ENCODE data around the gene UNC45A.

Gene UNC45A

GRCh38 chr15:90933301-90933700, 1.8 kb upstream of the UNC45A start:
- Mint-ChIP-seq H3K36me3 (ENCODE audit: low read depth) (peaks cover 20% of the 10 kb centered on the region), H3K27me3 (no peaks in the 10 kb centered on the region), H3K4me1 (ENCODE audit: low read depth) (peaks cover 64% of the 10 kb centered on the region), H3K4me3 (no peak overlapping the region), H3K9me3 (no peaks in the 10 kb centered on the region), H3K27ac (peak overlapping the region; percentile 97)
- intact Hi-C loops (cut with micrococcal nuclease): loop anchor here (10.0 kb wide), 1 partner anchor 48 kb away; the partner anchor contains the start of gene FES

GRCh38 chr15:90934256-90934948, 683 bp upstream of the UNC45A start:
- Mint-ChIP-seq H3K4me1 (ENCODE audit: low read depth) (peaks cover 57% of the 10 kb centered on the region), H3K36me3 (ENCODE audit: low read depth) (peaks cover 31% of the 10 kb centered on the region), H3K27me3 (no peaks in the 10 kb centered on the region), H3K4me3 (peak overlapping the region; percentile 94), H3K27ac (peak overlapping the region; percentile 90), H3K9me3 (no peaks in the 10 kb centered on the region)
- intact Hi-C loops (cut with micrococcal nuclease): loop anchor here (2.0 to 10.0 kb wide), 2 partner anchors 32 to 50 kb away; partner anchors contain the start of genes FES and MAN2A2

- H3K36me3 Mint-ChIP-seq (ENCODE audit: low read depth): peaks cover 55% of the 10 kb centered on the region
- peaks cover 36% of the 10 kb centered on the region for H3K4me1 Mint-ChIP-seq (ENCODE audit: low read depth)
- no peaks in the 10 kb centered on the region for H3K9me3 Mint-ChIP-seq
- no peak overlapping the region for H3K27ac Mint-ChIP-seq
- H3K27me3 Mint-ChIP-seq: no peaks in the 10 kb centered on the region
- H3K4me3 Mint-ChIP-seq: no peak overlapping the region
- intact Hi-C loops (cut with micrococcal nuclease): loop anchor here (10.0 kb wide), 1 partner anchor 52 kb away; the partner anchor contains the start of gene FES
These were observed 1.7 kb downstream of the UNC45A start for GRCh38 chr15:90936823-90937222.

GRCh38 chr15:90938261-90938660, 3.2 kb downstream of the UNC45A start:
- intact Hi-C loops (cut with micrococcal nuclease): loop anchor here (10.0 kb wide), 1 partner anchor 53 kb away; the partner anchor contains the start of gene FES
- no peaks in the 10 kb centered on the region for H3K27me3 Mint-ChIP-seq

GRCh38 chr15:90939756-90940155, 4.7 kb downstream of the UNC45A start:
- intact Hi-C loops (cut with micrococcal nuclease): loop anchor here (10.0 kb wide), 1 partner anchor 55 kb away; the partner anchor contains the start of gene FES
- Mint-ChIP-seq H3K4me1 (ENCODE audit: low read depth) (peaks cover 20% of the 10 kb centered on the region), H3K27ac (no peak overlapping the region), H3K9me3 (no peaks in the 10 kb centered on the region), H3K27me3 (no peaks in the 10 kb centered on the region), H3K4me3 (no peak overlapping the region), H3K36me3 (ENCODE audit: low read depth) (peaks cover 84% of the 10 kb centered on the region)

More at GRCh38 chr15:90938261-90938660, 3.2 kb downstream of the UNC45A start:
- H3K9me3 Mint-ChIP-seq: no peaks in the 10 kb centered on the region
- peaks cover 29% of the 10 kb centered on the region for H3K4me1 Mint-ChIP-seq (ENCODE audit: low read depth)
- no peak overlapping the region for H3K4me3 Mint-ChIP-seq
- no peak overlapping the region for H3K27ac Mint-ChIP-seq
- peaks cover 69% of the 10 kb centered on the region for H3K36me3 Mint-ChIP-seq (ENCODE audit: low read depth)

GRCh38 chr15:90941038-90941437, 6.0 kb downstream of the UNC45A start:
- intact Hi-C loops (cut with micrococcal nuclease): no loop called here
- Mint-ChIP-seq H3K27ac (no peak overlapping the region), H3K9me3 (no peaks in the 10 kb centered on the region), H3K4me3 (no peak overlapping the region), H3K27me3 (no peaks in the 10 kb centered on the region), H3K4me1 (ENCODE audit: low read depth) (peaks cover 12% of the 10 kb centered on the region), H3K36me3 (ENCODE audit: low read depth) (peaks cover 87% of the 10 kb centered on the region)

GRCh38 chr15:90942354-90943120, 7.5 kb downstream of the UNC45A start:
- peaks cover 6% of the 10 kb centered on the region for H3K4me1 Mint-ChIP-seq (ENCODE audit: low read depth)
- no peak overlapping the region for H3K27ac Mint-ChIP-seq
- H3K9me3 Mint-ChIP-seq: no peaks in the 10 kb centered on the region
- H3K36me3 Mint-ChIP-seq (ENCODE audit: low read depth): peaks cover 96% of the 10 kb centered on the region
- no peak overlapping the region for H3K4me3 Mint-ChIP-seq
- intact Hi-C loops (cut with micrococcal nuclease): no loop called here
- no peaks in the 10 kb centered on the region for H3K27me3 Mint-ChIP-seq

GRCh38 chr15:90945091-90945490, 10.0 kb downstream of the UNC45A start:
- Mint-ChIP-seq H3K4me1 (ENCODE audit: low read depth) (peaks cover 29% of the 10 kb centered on the region), H3K27me3 (no peaks in the 10 kb centered on the region), H3K36me3 (ENCODE audit: low read depth) (peaks cover 100% of the 10 kb centered on the region), H3K4me3 (no peak overlapping the region), H3K27ac (no peak overlapping the region), H3K9me3 (no peaks in the 10 kb centered on the region)
- intact Hi-C loops (cut with micrococcal nuclease): no loop called here

GRCh38 chr15:90946538-90946937, 11.5 kb downstream of the UNC45A start:
- H3K36me3 Mint-ChIP-seq (ENCODE audit: low read depth): peaks cover 99% of the 10 kb centered on the region
- H3K4me3 Mint-ChIP-seq: no peak overlapping the region

GRCh38 chr15:90946941-90947576, 12.0 kb downstream of the UNC45A start:
- Mint-ChIP-seq H3K27me3 (no peaks in the 10 kb centered on the region), H3K36me3 (ENCODE audit: low read depth) (peaks cover 99% of the 10 kb centered on the region), H3K9me3 (no peaks in the 10 kb centered on the region), H3K4me1 (ENCODE audit: low read depth) (peaks cover 29% of the 10 kb centered on the region), H3K27ac (no peak overlapping the region), H3K4me3 (no peak overlapping the region)
- intact Hi-C loops (cut with micrococcal nuclease): no loop called here

More at GRCh38 chr15:90946538-90946937, 11.5 kb downstream of the UNC45A start:
- Mint-ChIP-seq H3K9me3 (no peaks in the 10 kb centered on the region), H3K27me3 (no peaks in the 10 kb centered on the region), H3K27ac (no peak overlapping the region), H3K4me1 (ENCODE audit: low read depth) (peaks cover 29% of the 10 kb centered on the region)
- intact Hi-C loops (cut with micrococcal nuclease): no loop called here

- peaks cover 99% of the 10 kb centered on the region for H3K36me3 Mint-ChIP-seq (ENCODE audit: low read depth)
These were observed 12.7 kb downstream of the UNC45A start for GRCh38 chr15:90947577-90948357.

GRCh38 chr15:90948506-90948905, 13.4 kb downstream of the UNC45A start:
- Mint-ChIP-seq H3K27me3 (no peaks in the 10 kb centered on the region), H3K36me3 (ENCODE audit: low read depth) (peaks cover 99% of the 10 kb centered on the region)

More at GRCh38 chr15:90947577-90948357, 12.7 kb downstream of the UNC45A start:
- Mint-ChIP-seq H3K4me3 (no peak overlapping the region), H3K9me3 (no peaks in the 10 kb centered on the region), H3K4me1 (ENCODE audit: low read depth) (peaks cover 29% of the 10 kb centered on the region), H3K27ac (no peak overlapping the region), H3K27me3 (no peaks in the 10 kb centered on the region)
- intact Hi-C loops (cut with micrococcal nuclease): no loop called here

GRCh38 chr15:90949979-90950675, 15.0 kb downstream of the UNC45A start:
- intact Hi-C loops (cut with micrococcal nuclease): loop anchor here (10.0 kb wide), 1 partner anchor 325 kb away; no protein-coding TSS in a partner anchor
- H3K36me3 Mint-ChIP-seq (ENCODE audit: low read depth): peaks cover 94% of the 10 kb centered on the region

More at GRCh38 chr15:90948506-90948905, 13.4 kb downstream of the UNC45A start:
- peaks cover 29% of the 10 kb centered on the region for H3K4me1 Mint-ChIP-seq (ENCODE audit: low read depth)
- peak overlapping the region; percentile 8 for H3K27ac Mint-ChIP-seq
- intact Hi-C loops (cut with micrococcal nuclease): no loop called here
- no peaks in the 10 kb centered on the region for H3K9me3 Mint-ChIP-seq
- H3K4me3 Mint-ChIP-seq: no peak overlapping the region

More at GRCh38 chr15:90949979-90950675, 15.0 kb downstream of the UNC45A start:
- Mint-ChIP-seq H3K27ac (peak overlapping the region; percentile 74), H3K4me1 (ENCODE audit: low read depth) (peaks cover 41% of the 10 kb centered on the region), H3K27me3 (no peaks in the 10 kb centered on the region), H3K9me3 (no peaks in the 10 kb centered on the region), H3K4me3 (no peak overlapping the region)
